Activated naive CD8-positive, alpha-beta T cell treated with anti-CD3 and anti-CD28 coated beads for 36 hours (primary cell): ENCODE measurements around the gene THSD1. TPM values are rescaled to one million over a fixed set of nuclear protein-coding genes. Genes with fewer than 3 reads are reported as not detected.
"Not testable (repeated sequence)": the region's sequence is repeated elsewhere in the genome, so short reads cannot be mapped to it uniquely, and the experiment has no call there.

Source experiments
- DNase-seq: peaks from one replicate; pipeline ENCODE4 v3.0.0; 2021
- H3K27ac Mint-ChIP-seq: one replicate; pipeline ENCODE4 v1.8.0; 2022; ENCODE audit warnings: mild to moderate bottlenecking, moderate library complexity, mixed read lengths
- H3K27me3 Mint-ChIP-seq: one replicate; pipeline ENCODE4 v1.8.0; 2022; ENCODE audit warnings: mild to moderate bottlenecking, mixed read lengths
- H3K36me3 Mint-ChIP-seq: one replicate; pipeline ENCODE4 v1.8.0; 2021; ENCODE audit warnings: mild to moderate bottlenecking, mixed read lengths
- H3K4me1 Mint-ChIP-seq: one replicate; pipeline ENCODE4 v1.8.0; 2021; ENCODE audit warnings: mixed read lengths
- H3K4me3 Mint-ChIP-seq: one replicate; pipeline ENCODE4 v1.8.0; 2022; ENCODE audit warnings: mild to moderate bottlenecking, moderate library complexity, mixed read lengths
- H3K9me3 Mint-ChIP-seq: one replicate; pipeline ENCODE4 v1.8.0; 2022; ENCODE audit warnings: mixed read lengths
- total RNA-seq, 2 experiments: library from RNA; stranded (reverse); gene quantifications; one replicate each; pipeline ENCODE4 v1.2.3, GENCODE V29; 2021

Gene THSD1
- total RNA-seq, 2 experiments from 2014 or later: 0.14 to 0.26 TPM

DNA sequence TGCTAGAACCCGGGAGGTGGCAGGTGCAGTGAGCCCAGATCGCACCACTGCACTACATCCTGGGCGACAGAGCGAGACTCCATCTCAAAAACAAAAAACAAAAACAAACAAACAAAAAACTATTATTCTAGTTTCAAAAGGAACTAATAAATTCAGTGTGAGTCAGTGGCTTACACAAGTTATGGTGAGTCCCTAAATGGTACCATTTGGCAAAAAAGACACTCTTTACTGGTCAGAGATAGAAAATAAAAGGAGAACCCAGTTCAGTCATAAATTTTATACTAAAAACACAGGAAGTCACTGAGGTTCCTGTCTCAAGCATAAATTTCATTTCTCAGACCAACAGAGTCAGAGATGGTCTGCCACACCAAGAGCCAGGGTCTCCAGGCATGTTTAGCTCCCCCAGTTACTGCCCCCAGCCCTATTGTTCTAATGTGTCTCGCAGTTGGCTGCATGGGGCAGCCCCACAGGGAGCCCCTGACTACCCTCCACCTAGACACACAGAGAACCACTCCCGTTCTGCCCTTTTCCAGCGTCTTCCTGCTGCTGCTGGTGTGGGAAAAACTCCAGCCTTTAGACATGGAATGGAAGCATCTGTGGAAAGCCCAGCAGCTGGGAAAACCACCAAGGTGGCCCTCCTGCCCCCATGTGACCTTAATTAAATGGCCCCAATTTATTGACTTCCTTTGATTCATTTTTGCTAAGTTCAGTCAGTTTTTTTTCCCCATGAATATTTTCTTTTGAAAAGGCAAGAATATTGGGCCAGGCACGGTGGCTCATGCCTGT, 12.2 kb downstream of the THSD1 start:
- H3K27me3 Mint-ChIP-seq: peaks cover 10% of the 10 kb centered on the region
- no peak overlapping the region for H3K27ac Mint-ChIP-seq
- no peak for DNase-seq
- no peaks in the 10 kb centered on the region for H3K4me1 Mint-ChIP-seq
- H3K9me3 Mint-ChIP-seq: no peaks in the 10 kb centered on the region
- no peaks in the 10 kb centered on the region for H3K36me3 Mint-ChIP-seq
- H3K4me3 Mint-ChIP-seq: no peak overlapping the region

DNA sequence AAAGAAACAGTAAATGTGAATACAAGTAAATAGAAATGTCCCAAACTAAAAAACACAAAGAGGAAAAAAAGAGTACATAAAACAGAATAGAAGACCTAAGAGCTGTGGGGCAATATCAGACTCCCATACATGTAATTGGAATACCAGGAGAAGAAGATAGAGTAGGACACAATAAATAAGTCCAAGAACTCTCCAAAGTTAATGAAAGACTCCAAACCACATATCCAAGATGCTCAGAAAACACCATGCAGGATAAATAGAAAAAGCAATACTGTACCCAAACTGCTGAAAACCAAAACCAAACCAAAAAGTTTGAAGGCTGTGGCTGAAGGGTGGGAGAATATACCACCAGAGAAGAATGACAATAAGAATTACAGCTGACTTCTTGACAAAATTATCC, 18.3 kb downstream of the THSD1 start:
- Mint-ChIP-seq H3K27ac (no peak overlapping the region), H3K4me3 (no peak overlapping the region), H3K4me1 (no peaks in the 10 kb centered on the region), H3K36me3 (no peaks in the 10 kb centered on the region), H3K9me3 (no peaks in the 10 kb centered on the region), H3K27me3 (no peaks in the 10 kb centered on the region)
- DNase-seq: no peak

DNA sequence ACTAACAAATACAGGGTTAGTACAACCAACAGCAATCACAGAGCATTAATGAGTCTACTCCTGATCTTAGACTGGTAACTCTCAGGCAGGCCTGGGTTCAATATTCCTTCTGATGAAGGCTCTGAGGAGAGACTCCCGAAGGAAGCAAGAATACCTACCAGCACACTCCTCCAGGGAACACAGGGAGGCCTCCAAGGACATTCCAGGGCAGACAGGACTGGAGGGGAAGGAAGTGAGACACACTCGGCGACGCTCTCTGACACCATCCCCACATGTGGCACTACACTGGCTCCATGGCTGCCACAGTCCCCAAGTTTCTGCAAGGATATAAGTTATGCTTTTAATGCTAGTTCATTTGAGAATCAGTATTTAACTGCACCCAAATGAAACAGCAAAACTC, 20.1 kb downstream of the THSD1 start:
- no peak overlapping the region for H3K27ac Mint-ChIP-seq
- H3K9me3 Mint-ChIP-seq: no peaks in the 10 kb centered on the region
- no peaks in the 10 kb centered on the region for H3K36me3 Mint-ChIP-seq
- H3K27me3 Mint-ChIP-seq: no peaks in the 10 kb centered on the region
- DNase-seq: no peak
- H3K4me3 Mint-ChIP-seq: no peak overlapping the region
- H3K4me1 Mint-ChIP-seq: no peaks in the 10 kb centered on the region

DNA sequence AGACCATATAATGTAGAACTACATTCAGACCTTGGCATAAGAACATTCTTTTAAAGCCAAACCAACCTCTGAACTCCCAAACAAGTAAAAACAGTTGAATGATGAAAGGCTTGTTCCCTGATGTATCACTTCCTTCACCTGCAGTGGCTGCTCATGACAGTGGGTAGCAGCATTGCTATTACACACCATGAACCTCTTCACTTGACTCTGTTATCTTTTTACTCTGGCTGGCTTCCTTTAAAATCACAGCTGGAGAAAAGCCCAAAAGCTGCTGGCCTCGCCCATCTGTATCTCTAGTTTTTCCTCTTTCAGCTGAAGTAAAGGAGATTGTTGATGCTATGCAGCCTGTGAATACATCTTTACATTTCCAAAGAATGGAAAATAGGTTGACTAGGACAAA, 22.6 kb downstream of the THSD1 start:
- DNase-seq: no peak
- no peaks in the 10 kb centered on the region for H3K4me1 Mint-ChIP-seq
- H3K4me3 Mint-ChIP-seq: no peak overlapping the region
- no peaks in the 10 kb centered on the region for H3K36me3 Mint-ChIP-seq
- H3K27ac Mint-ChIP-seq: no peak overlapping the region
- H3K27me3 Mint-ChIP-seq: no peaks in the 10 kb centered on the region
- no peaks in the 10 kb centered on the region for H3K9me3 Mint-ChIP-seq

DNA sequence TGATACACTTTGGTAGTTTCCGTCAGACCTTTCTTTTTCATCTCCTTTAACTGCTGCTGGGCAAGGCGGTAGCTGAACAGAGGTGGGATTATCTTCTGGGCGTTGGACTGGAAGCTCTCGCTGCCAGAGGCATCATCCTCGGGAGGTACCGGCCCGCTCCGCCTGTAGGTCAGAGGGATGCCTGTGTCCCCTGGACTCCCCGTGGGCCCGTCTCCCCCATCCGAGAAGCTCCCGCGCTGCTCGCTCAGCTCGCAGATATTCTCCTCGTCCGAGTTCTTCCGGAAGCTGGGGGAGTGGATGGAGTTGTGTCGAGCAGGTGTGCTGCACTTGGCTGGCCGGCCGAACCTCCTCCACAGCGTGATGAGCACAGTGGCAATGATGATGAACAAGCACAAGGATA, 27.7 kb downstream of the THSD1 start:
- Mint-ChIP-seq H3K4me1 (no peaks in the 10 kb centered on the region), H3K36me3 (no peaks in the 10 kb centered on the region), H3K9me3 (no peaks in the 10 kb centered on the region), H3K4me3 (no peak overlapping the region), H3K27ac (no peak overlapping the region), H3K27me3 (no peaks in the 10 kb centered on the region)
- DNase-seq: no peak

DNA sequence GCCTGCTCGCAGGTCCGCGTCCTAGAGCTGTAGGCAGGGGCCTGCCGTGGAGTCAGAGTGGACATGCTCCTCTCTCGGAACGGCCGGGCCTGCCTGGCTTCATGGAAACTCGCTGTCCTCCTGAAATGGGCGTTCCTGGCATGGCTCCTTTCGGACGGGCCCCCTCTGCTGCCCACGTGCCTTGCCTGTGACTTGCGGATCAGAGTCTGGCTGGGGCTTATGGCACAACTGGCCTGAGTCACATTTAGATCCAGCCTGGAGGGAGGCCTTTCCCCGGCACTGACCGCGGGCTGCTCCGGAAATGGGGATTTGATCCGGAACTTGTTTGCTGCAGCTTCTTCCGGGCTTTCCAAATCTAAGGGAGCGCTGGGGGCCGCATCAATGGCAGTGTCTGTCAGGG, 28.1 kb downstream of the THSD1 start:
- Mint-ChIP-seq H3K27me3 (no peaks in the 10 kb centered on the region), H3K4me3 (no peak overlapping the region), H3K27ac (no peak overlapping the region), H3K4me1 (no peaks in the 10 kb centered on the region), H3K9me3 (no peaks in the 10 kb centered on the region), H3K36me3 (no peaks in the 10 kb centered on the region)
- no peak for DNase-seq

DNA sequence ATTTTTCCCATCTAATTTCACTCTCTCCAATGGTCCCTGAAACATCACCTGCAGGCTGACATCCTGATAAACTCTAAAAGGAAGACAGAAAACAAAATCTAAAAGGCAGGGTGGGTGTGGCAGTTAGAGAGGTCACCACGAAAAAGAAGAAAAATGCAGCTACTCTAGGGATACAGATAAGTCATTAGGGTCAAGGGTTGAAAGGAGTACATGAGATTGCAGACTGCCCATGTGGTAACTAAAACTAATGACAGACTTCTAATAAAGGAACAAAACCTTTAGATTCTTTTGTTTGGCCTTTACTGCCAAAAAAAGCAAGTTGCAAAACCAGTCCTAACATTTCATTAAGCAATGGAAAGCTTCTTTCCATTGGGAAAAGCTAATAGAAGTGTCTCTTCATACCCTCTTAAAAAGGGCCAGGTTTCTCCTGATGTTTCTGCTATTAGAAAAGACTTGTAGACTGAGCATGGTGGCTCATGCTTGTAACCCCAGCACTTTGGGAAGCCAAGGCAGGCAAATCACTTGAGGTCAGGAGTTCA, 31.0 kb downstream of the THSD1 start:
- Mint-ChIP-seq H3K4me1 (no peaks in the 10 kb centered on the region), H3K9me3 (no peaks in the 10 kb centered on the region), H3K36me3 (no peaks in the 10 kb centered on the region), H3K27ac (no peak overlapping the region), H3K27me3 (no peaks in the 10 kb centered on the region), H3K4me3 (no peak overlapping the region)
- no peak for DNase-seq

DNA sequence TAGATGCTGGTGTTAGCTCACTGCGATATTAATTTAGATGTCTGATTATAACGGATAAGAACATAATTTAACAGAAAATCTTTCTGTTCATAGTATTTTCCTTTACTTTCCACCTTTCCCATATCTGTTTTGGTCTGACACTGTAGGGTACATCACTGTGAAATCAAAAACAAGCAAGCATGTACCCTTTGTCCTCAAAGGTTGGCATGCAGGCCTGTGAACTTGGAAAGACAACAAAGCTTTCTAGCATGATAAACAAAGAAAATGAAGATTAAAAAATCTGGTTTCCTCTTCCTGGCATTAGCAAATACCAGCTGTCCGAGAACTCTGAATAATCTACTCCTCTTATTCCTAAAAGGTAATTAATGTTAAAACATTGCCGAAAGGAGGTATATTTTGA, 31.6 kb downstream of the THSD1 start:
- Mint-ChIP-seq H3K36me3 (no peaks in the 10 kb centered on the region), H3K9me3 (no peaks in the 10 kb centered on the region), H3K4me3 (no peak overlapping the region), H3K4me1 (no peaks in the 10 kb centered on the region), H3K27me3 (no peaks in the 10 kb centered on the region), H3K27ac (no peak overlapping the region)
- DNase-seq: no peak

DNA sequence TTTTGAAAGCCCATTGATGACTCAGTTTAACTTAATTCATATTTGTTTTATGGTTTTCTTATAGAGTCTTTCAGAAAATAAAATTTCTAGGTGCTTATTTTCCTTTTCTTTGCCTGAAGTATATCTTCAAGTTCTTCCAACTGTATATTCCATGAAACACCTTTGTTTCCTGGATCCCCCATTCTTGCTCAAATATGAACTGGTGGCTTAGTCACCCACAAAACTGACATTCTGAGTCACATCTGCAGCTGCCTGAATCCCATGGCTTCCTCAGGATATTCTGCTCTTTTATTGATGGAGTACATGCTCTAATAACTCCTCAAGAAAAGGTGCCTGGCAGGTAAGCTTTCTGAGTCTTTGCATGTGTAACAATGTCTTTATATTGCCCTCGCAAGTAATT, 32.7 kb downstream of the THSD1 start:
- H3K9me3 Mint-ChIP-seq, H3K27me3 Mint-ChIP-seq, H3K27ac Mint-ChIP-seq, H3K4me1 Mint-ChIP-seq, DNase-seq, H3K4me3 Mint-ChIP-seq, H3K36me3 Mint-ChIP-seq: not testable (repeated sequence)

DNA sequence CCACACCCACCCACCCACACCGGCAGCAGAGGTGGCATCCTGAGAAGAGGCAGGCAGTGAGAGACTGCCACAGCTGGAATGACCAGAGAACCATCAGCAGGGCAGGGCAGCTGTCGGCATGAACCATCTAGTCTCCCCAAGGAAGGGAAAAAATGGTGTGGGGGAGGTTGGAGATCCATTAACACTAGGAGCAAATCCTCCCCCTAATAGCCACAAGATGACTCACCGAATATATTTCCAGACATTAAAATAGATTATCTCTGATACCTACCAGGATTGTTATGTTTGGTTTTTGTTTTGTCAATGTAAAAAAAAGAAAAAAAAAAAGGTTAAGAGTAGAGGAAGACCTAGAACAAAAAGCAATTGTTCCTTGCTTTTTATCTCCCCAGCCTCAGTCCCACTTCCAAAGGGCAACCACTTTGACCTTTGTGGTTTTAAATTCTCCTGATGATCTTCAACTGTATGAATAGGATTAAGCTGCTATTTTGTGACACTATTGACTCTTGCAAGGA, 34.2 kb downstream of the THSD1 start:
- no peak overlapping the region for H3K4me3 Mint-ChIP-seq
- no peaks in the 10 kb centered on the region for H3K4me1 Mint-ChIP-seq
- H3K27ac Mint-ChIP-seq: no peak overlapping the region

DNA sequence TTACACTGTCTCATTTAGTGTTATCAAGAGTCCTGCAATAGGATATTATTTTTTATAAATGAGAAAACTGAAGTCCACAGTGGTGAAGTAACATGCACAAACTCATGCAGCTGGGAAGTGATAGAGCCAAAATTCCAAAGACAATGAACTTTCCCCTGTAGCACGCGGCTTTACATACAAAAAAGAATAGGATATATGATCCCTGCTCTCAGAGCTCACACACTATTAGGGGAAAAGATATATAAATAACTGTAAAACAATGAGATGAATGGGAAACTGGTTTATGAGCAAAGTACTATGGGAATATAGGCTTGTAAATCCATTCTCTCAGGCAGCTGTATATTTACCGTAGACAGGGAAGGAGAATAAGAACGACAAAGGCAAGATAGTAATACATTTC, 39.7 kb downstream of the THSD1 start:
- Mint-ChIP-seq H3K27me3 (no peaks in the 10 kb centered on the region), H3K36me3 (no peaks in the 10 kb centered on the region), H3K4me3 (no peak overlapping the region), H3K27ac (no peak overlapping the region), H3K4me1 (no peaks in the 10 kb centered on the region), H3K9me3 (no peaks in the 10 kb centered on the region)
- no peak for DNase-seq

More for the DNA sequence above, 34.2 kb downstream of the THSD1 start:
- no peak for DNase-seq
- Mint-ChIP-seq H3K27me3 (no peaks in the 10 kb centered on the region), H3K36me3 (no peaks in the 10 kb centered on the region), H3K9me3 (no peaks in the 10 kb centered on the region)

DNA sequence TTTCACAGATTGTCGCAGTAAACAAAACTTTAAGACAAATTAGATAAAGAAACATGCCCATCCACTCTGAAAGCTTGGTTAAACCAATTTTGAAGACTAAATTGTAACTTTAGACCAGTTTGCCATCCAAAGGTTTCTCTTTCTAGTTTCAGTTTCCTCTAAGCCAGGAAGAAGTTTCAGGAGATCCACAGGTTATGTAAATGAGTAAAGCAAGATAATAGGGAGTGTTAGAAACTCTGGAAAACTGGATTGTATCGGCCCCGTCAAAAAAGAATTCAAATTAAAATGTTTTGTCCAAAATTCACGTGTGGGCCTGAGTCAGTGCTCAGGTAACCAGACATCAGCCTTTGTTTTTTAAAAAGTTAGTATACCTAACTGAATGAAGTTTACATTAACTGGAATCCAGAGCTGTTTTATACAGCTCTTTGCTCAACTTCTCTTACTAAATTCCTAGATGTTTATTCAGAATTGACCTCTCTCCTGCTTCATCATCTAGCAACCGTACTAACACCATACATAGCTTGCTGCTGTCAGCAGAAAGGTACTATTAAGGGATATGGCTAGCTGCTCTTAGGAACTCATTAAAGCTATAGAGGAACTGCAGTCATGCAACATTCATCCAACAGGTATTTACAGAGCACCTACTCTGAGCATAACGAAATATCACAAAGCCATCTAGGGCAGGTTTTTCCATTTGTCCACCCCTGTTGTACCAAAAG, 43.6 kb downstream of the THSD1 start:
- not testable (repeated sequence) for H3K4me3 Mint-ChIP-seq, H3K9me3 Mint-ChIP-seq, H3K36me3 Mint-ChIP-seq, H3K4me1 Mint-ChIP-seq, DNase-seq, H3K27ac Mint-ChIP-seq
- peaks cover 11% of the 10 kb centered on the region for H3K27me3 Mint-ChIP-seq

DNA sequence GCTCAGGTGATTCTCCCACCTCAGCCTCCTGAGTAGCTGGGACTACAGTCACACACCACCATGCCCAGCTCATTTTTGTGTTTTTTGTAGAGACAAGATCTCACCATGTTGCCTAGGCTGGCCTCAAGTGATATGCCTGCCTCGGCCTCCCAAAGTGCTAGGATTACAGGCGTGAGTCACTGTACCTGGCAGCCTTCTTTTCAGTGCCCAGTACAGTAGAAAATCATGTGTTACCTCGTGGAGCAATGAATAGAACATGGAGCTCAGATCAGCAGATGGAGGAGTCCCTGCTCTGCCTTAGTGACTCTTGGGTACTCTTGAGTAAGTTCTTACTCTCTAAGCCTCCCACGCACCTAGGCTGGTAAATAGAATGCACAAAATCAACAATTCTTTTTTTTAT, 44.7 kb downstream of the THSD1 start:
- peaks cover 17% of the 10 kb centered on the region for H3K27me3 Mint-ChIP-seq
- H3K27ac Mint-ChIP-seq: no peak overlapping the region
- H3K9me3 Mint-ChIP-seq: no peaks in the 10 kb centered on the region

DNA sequence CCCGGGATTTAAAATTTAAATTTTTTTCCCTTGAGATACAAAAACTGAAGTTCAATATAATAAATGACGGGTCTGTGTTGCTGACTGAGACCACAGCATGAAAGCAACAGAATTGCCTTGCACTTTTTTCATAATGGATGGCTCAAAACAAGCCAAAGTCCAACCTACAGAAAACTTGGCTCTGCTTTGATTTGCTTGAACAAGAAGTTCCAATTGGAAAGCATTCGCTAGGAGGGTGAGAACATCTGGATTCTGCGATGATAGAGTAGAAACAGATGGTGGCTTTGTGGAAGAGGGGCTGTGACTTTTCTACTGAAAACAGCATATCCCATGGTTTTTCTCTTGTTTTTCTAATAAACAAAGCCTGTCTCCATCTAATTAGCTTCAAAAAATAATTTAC, 46.4 kb downstream of the THSD1 start:
- no peak overlapping the region for H3K4me3 Mint-ChIP-seq
- no peak for DNase-seq
- no peaks in the 10 kb centered on the region for H3K4me1 Mint-ChIP-seq
- no peak overlapping the region for H3K27ac Mint-ChIP-seq
- no peaks in the 10 kb centered on the region for H3K36me3 Mint-ChIP-seq
- H3K27me3 Mint-ChIP-seq: peaks cover 17% of the 10 kb centered on the region
- no peaks in the 10 kb centered on the region for H3K9me3 Mint-ChIP-seq

More for the DNA sequence above, 44.7 kb downstream of the THSD1 start:
- DNase-seq: no peak
- no peak overlapping the region for H3K4me3 Mint-ChIP-seq
- no peaks in the 10 kb centered on the region for H3K36me3 Mint-ChIP-seq
- H3K4me1 Mint-ChIP-seq: no peaks in the 10 kb centered on the region

DNA sequence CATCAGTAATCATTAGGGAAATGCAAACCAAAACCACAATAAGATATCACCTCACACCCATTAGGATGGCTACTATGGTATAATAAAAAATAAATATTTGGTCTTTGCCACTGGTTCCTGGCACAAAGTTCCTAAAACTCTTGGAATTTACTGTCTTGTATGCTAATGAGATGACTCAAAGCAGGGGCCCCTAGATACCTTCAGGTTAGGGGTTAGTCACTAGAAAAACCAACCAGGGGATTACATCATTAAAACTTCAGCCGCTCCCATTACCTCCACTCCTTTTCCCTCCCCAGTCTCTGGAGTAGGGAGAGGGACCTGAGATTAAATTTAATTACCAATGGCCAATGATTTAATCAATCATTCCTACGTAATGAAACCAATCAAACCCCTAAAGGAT, 49.6 kb downstream of the THSD1 start:
- Mint-ChIP-seq H3K4me1 (no peaks in the 10 kb centered on the region), H3K9me3 (no peaks in the 10 kb centered on the region), H3K36me3 (no peaks in the 10 kb centered on the region), H3K27me3 (peaks cover 20% of the 10 kb centered on the region), H3K4me3 (no peak overlapping the region), H3K27ac (no peak overlapping the region)
- no peak for DNase-seq
